OCI-LY1 (cell line): ENCODE data around the gene PHKA2.

ENCODE experiments used
- H2AFZ ChIP-seq: fragments of 200-600 bp; sonication (generic), shearing (Covaris generic); 2 replicates; pipeline ENCODE4 v1.6.0; 2014; ENCODE audit warnings: antibody characterized with exemption, mild to moderate bottlenecking, low read length
- H3F3A ChIP-seq: fragments of 200-600 bp; sonication (generic), shearing (Covaris generic); 2 replicates; pipeline ENCODE4 v1.6.0; 2014; ENCODE audit warnings: mild to moderate bottlenecking, antibody characterized with exemption, low read length, moderate library complexity; ENCODE audit not compliant: insufficient read depth
- H3K27ac ChIP-seq: fragments of 200-600 bp; sonication (generic); 2 replicates; pipeline ENCODE4 v1.5.1; 2014; ENCODE audit warnings: low read length, mixed run types, mild to moderate bottlenecking, low read depth; ENCODE audit not compliant: poor library complexity, severe bottlenecking
- H3K27me3 ChIP-seq: fragments of 200-600 bp; sonication (generic); 2 replicates; pipeline ENCODE4 v1.6.0; 2014; ENCODE audit warnings: antibody characterized with exemption, mild to moderate bottlenecking, low read length, moderate library complexity; ENCODE audit not compliant: insufficient read depth
- H3K36me3 ChIP-seq: fragments of 200-600 bp; sonication (generic); 2 replicates; pipeline ENCODE4 v1.6.1; 2014; ENCODE audit warnings: mild to moderate bottlenecking, antibody characterized with exemption, low read length, moderate library complexity, mixed read lengths; ENCODE audit not compliant: insufficient read depth
- H3K4me1 ChIP-seq: fragments of 200-600 bp; sonication (generic); 2 replicates; pipeline ENCODE4 v1.5.1; 2014; ENCODE audit warnings: mild to moderate bottlenecking, low read length, moderate library complexity; ENCODE audit not compliant: insufficient read depth, severe bottlenecking
- H3K4me2 ChIP-seq: fragments of 200-600 bp; sonication (generic), shearing (Covaris generic); 2 replicates; pipeline ENCODE4 v1.6.1; 2014; ENCODE audit warnings: low read length
- H3K4me3 ChIP-seq: fragments of 200-600 bp; sonication (generic); 2 replicates; pipeline ENCODE4 v1.5.1; 2014; ENCODE audit warnings: low read length, low read depth, mild to moderate bottlenecking, mixed read lengths; ENCODE audit not compliant: poor library complexity, severe bottlenecking
- H3K79me2 ChIP-seq: fragments of 200-600 bp; shearing (Covaris generic); 2 replicates; pipeline ENCODE4 v1.6.1; 2016; ENCODE audit warnings: mixed run types, low read length, mixed read lengths; ENCODE audit not compliant: insufficient read depth
- H3K9ac ChIP-seq: fragments of 200-600 bp; sonication (generic), shearing (Covaris generic); 2 replicates; pipeline ENCODE4 v1.6.1; 2014; ENCODE audit warnings: mild to moderate bottlenecking, low read length, mixed read lengths
- H3K9me2 ChIP-seq: fragments of 200-600 bp; sonication (generic), shearing (Covaris generic); 2 replicates; pipeline ENCODE4 v1.6.1; 2014; ENCODE audit warnings: low read depth, mild to moderate bottlenecking, low read length, mixed read lengths
- H3K9me3 ChIP-seq: fragments of 200-600 bp; shearing (Covaris generic); 2 replicates; pipeline ENCODE4 v1.6.1; 2014; ENCODE audit warnings: low read length, mixed read lengths
- H4K20me1 ChIP-seq: fragments of 200-600 bp; sonication (generic), shearing (Covaris generic); 2 replicates; pipeline ENCODE4 v1.6.0; 2016; ENCODE audit warnings: mild to moderate bottlenecking, low read length; ENCODE audit not compliant: insufficient read depth
- CTCF ChIP-seq: fragments of 200-600 bp; sonication (generic), shearing (Covaris generic); IDR thresholded peaks from 2 replicates; pipeline ENCODE4 v1.5.1; 2017; ENCODE audit warnings: mild to moderate bottlenecking, antibody characterized with exemption, low read length, moderate library complexity, mixed read lengths
- EZH2 ChIP-seq: fragments of 200-600 bp; sonication (generic), shearing (Covaris generic); IDR thresholded peaks from 2 replicates; pipeline ENCODE4 v1.8.0; 2017; ENCODE audit warnings: borderline replicate concordance, mixed run types, mild to moderate bottlenecking, antibody characterized with exemption, low read length, moderate library complexity, mixed read lengths

Gene PHKA2

GRCh38 chrX:18966624-18967023 lies 17.3 kb downstream of the PHKA2 start:
- Histone ChIP-seq H3K4me2 (no peak overlapping the region), H3K27me3 (no peaks in the 10 kb centered on the region), H3K4me3 (no peak overlapping the region), H3K9me3 (no peaks in the 10 kb centered on the region), H3K36me3 (no peaks in the 10 kb centered on the region), H3K79me2 (no peaks in the 10 kb centered on the region), H4K20me1 (no peaks in the 10 kb centered on the region), H2AFZ (no peak overlapping the region), H3K27ac (no peak overlapping the region), H3K9ac (no peak overlapping the region), H3K4me1 (no peaks in the 10 kb centered on the region), H3F3A (no peaks in the 10 kb centered on the region), H3K9me2 (no peaks in the 10 kb centered on the region)
- no peak for TF ChIP-seq EZH2
- TF ChIP-seq CTCF, result no peak

GRCh38 chrX:18964901-18965300 lies 19.0 kb downstream of the PHKA2 start:
- no peaks in the 10 kb centered on the region for H3K36me3 ChIP-seq
- H3K4me1 ChIP-seq, result peaks cover 3% of the 10 kb centered on the region
- H3K4me3 ChIP-seq, result no peak overlapping the region
- no peak overlapping the region for H3K9ac ChIP-seq
- no peak overlapping the region for H2AFZ ChIP-seq
- H4K20me1 ChIP-seq, result no peaks in the 10 kb centered on the region
- H3K27ac ChIP-seq, result no peak overlapping the region
- H3F3A ChIP-seq, result no peaks in the 10 kb centered on the region
- H3K4me2 ChIP-seq, result no peak overlapping the region
- H3K9me3 ChIP-seq, result no peaks in the 10 kb centered on the region
- no peaks in the 10 kb centered on the region for H3K9me2 ChIP-seq
- H3K27me3 ChIP-seq, result no peaks in the 10 kb centered on the region
- no peak for TF ChIP-seq EZH2
- TF ChIP-seq CTCF, result no peak
- H3K79me2 ChIP-seq, result no peaks in the 10 kb centered on the region

DNA sequence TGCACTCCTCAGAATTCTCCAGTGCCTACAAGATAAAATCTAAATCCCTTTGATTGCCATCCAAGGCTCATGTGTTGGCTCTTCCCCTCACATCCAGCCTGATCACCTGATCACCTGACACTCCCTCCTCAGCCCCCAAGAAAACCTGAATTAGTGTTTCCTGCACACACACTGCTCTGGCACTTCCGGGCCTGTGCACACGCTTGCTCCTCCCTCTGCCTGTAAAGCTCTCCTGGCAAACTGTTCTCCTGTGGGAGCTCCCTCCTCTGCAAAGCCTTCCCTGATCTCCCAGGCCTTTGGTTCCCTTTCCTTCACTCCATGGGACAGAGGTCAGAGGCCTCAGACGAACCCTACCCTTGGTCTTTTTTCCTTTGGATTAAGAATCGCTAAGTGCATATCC lies 19.9 kb downstream of the PHKA2 start:
- Histone ChIP-seq H3K27ac (no peak overlapping the region), H3K36me3 (no peaks in the 10 kb centered on the region), H4K20me1 (no peaks in the 10 kb centered on the region), H3F3A (no peaks in the 10 kb centered on the region), H3K4me3 (no peak overlapping the region), H3K4me1 (peaks cover 3% of the 10 kb centered on the region), H3K9ac (no peak overlapping the region), H3K27me3 (no peaks in the 10 kb centered on the region), H3K79me2 (no peaks in the 10 kb centered on the region), H3K9me2 (no peaks in the 10 kb centered on the region), H2AFZ (no peak overlapping the region), H3K9me3 (no peaks in the 10 kb centered on the region), H3K4me2 (no peak overlapping the region)
- TF ChIP-seq CTCF (no peak), EZH2 (no peak)
